Stromal cell of bone marrow (primary cell): ENCODE measurements around the gene RAB27A.
"Not testable (repeated sequence)": the region's sequence is repeated elsewhere in the genome, so short reads cannot be mapped to it uniquely, and the experiment has no call there.

ENCODE experiments used
- DNase-seq: peaks from one replicate; pipeline ENCODE4 v3.0.0-alpha.2; 2012; ENCODE audit warnings: low read depth

The RAB27A gene

DNA sequence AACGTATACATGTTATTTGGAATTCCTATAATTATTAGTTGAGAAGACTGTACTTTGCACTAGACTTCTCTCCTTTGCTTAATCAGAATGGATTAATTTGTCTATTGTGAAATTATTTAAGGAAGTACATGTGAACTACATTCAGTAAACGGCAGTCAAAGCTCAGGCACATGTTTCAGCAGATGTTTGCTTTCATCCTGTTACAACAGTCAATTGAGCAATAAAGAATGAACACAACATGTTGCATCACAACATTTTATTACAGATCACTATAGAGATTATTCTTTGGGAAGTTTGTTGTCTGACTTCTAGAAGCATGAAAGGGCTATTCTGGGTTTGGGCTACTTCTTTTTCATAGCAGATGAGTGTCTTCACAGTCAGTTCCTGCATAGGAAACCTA lies 39.2 kb downstream of the RAB27A start:
- DNase-seq = peak; percentile 55

- DNase-seq = not testable (repeated sequence)
Observed at GRCh38 chr15:55249885-55250284, 39.7 kb downstream of the RAB27A start.

GRCh38 chr15:55248895-55249294 lies 40.7 kb downstream of the RAB27A start:
- DNase-seq = no peak

DNA sequence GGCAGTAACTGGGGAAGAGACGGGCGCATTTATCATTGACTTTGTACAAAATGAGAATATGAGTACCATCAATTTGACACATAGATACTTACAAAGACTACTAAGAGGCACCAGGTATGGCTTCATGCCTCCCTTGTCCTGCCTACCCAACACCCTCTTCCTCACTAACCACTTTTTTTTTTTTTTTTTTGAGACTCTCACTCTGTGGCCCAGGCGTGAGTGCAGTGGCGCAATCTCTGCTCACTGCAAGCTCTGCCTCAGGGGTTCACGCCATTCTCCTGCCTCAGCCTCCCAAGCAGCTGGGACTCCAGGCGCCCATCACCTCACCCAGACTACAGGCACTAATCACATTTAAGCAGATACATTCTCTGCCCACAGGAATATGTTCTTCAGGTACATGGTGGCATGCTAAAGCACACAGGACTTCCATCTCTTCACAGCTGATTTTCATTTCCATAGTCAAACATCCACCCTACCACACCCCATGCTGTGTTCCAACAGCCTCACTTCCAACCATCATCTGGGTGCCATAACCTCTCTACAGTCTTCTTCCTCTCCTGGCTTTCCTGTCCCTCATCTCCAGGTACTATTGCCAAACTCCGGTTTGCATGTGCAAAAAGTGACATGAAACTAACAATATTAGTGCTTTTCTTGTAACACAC lies 41.7 kb downstream of the RAB27A start:
- no peak for DNase-seq

DNA sequence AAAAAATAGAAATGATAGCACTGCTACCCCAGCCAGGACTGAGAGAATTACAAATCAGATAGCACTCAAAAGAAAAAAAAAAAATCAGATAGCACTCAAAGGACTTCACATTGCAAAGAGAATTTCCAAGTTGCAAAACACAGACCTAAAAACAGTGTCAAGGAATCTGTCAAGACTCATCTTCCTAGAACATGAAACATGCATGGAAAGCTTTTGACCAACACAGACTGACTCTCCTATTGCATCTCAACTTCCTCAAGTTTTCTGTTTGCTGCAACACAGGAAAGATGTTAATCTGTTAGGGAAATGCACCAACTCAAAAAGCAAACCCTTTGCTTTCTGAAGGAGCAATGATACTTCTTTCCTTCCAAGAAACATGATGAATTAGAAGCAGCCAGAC lies 42.3 kb downstream of the RAB27A start:
- DNase-seq = no peak

- DNase-seq = no peak
Observed at GRCh38 chr15:55246567-55246966, 43.0 kb downstream of the RAB27A start.

GRCh38 chr15:55245059-55245458 lies 44.6 kb downstream of the RAB27A start:
- DNase-seq = no peak

- DNase-seq = peak; percentile 61
Observed at GRCh38 chr15:55241891-55242290, 47.7 kb downstream of the RAB27A start.

DNA sequence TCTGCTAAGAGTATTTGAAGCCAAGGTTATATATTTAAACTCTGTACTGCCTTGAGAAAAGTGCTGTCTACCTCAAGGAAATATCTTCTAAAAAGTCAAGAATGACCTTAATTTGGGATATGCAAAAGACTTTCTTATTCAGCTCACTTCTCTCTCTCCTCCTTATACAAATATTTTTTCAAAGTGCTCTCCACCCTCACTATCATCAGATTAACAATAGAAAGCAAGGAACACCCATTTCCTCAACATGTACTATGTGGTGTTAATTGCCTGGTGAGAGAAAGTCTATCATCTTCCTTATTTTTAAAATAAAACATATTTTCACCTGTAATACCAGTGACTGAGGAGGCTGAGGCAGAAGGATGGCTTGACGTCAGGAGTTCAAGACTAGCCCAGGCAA lies 48.4 kb downstream of the RAB27A start:
- DNase-seq = no peak

DNA sequence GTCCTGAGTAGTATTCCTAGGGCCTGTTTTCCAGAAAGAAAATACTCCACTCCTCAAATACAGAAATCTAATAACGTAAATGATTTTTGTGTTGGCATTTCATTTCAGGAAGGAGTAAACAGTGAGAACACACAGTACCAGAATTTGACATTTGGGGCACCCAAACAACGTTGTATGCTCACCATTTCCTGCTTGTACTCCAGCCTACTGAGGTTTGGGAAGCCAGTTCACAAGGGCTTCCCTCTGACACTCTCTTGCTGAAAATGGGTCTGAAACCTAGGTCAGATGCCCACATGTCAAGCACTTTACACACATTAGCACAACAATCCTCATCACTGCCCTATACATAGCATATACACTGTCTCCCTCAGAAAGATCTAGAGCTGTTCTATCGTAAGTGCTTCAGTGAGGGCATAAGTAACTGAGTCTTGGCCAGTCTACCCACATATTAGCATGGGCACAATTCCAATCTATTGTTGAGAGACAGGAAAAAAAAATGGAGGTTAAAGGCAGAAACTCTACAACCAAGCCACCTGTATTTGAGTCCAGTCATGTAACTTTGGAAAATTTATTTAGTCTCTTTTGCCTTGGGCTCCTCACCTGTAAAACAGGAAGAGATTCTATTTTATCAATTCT lies 49.4 kb downstream of the RAB27A start:
- no peak for DNase-seq

- DNase-seq = no peak
Observed at GRCh38 chr15:55239440-55240124, 50.0 kb downstream of the RAB27A start.

DNA sequence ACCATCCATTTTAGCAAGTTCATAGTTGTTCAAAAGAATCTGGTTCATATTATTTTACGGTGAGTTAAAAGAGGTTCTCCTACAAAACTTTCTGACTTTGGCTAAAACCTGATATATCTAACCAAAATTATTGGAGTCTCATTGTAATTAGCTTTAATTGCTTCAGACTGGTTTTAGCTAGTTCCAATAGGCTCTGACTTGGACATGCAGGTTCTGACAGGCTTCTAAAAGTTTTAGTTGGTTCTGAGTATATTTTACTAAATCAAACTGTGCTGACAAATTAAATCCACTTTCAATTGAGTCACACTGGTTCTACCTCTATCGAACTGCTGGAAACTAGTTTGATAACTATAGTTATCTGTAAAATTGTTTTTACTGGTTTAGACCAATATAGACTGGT lies 50.7 kb downstream of the RAB27A start:
- DNase-seq = no peak

DNA sequence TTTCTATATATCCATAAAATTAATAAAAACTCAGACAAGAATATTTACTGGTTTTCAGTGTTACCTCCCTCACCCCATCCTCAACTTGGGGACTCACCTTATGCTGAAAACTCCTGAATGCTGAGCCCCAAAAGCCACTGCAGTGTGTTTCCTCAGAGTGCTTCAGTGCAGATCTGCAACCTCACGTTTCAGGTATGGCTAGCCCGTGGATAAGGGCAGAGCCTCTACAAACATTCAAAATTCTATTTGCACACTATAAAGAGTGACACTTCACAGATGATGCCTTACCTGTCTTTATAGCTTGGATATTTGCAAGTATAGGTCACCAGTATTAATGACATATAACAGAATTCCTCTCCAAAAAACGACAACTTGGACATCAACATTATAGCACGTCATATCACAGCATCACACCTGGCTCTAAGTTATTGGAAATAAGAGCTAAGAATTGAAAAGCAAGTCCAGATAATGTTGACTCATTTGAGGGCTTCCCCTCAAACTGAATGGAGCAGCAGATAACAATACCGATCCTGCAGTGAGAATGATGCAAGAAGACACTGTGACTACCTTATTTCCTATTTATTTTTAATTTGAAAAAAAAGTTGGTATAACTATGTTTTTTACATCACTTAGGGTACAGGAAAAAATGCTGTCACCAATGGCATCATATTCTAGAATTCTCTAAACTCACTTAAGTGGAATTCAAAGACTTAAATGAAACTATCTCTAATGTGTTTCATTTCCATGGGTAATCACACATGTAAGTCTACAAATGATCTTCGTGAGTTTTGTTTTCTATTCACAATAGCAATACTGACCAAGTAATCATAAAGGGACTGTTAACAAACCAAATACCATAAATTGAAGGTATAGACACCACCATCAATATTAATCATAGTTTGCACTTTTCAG lies 52.1 kb downstream of the RAB27A start:
- DNase-seq = no peak

DNA sequence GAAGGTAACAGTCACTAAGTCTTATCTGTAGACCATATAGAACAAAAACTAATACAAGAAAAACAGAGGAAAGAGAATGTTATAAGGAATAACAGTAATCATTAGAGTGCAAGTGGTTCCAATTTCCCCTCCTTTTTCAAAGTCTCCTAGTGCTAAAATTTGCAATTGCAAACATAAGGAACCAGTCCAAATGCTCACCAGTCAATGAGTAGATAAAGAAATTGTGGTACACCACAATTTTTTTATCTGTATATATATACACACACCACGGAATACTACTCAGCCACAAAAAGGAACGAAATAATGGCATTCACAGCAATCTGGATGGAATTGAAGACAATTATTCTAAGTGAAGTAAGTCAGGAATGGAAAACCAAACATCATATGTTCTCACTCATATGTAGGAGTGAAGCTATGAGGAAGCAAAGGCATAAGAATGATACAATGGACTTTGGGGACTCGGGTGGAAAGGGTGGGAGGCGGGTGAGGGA lies 54.0 kb downstream of the RAB27A start:
- no peak for DNase-seq

DNA sequence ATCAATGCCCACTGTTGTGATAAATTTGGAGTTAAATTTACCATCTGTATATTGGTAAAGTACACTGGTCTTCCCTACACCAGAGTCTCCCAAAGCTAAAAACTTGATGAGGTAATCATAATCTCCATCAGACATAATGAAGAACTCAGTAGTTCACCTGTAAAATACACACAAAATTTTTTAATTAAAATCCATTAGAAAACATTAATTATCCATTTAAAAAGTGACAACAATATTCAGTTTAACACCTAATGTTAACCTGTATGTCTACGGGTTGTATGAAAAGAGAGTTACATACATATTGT lies 54.9 kb downstream of the RAB27A start:
- no peak for DNase-seq

DNA sequence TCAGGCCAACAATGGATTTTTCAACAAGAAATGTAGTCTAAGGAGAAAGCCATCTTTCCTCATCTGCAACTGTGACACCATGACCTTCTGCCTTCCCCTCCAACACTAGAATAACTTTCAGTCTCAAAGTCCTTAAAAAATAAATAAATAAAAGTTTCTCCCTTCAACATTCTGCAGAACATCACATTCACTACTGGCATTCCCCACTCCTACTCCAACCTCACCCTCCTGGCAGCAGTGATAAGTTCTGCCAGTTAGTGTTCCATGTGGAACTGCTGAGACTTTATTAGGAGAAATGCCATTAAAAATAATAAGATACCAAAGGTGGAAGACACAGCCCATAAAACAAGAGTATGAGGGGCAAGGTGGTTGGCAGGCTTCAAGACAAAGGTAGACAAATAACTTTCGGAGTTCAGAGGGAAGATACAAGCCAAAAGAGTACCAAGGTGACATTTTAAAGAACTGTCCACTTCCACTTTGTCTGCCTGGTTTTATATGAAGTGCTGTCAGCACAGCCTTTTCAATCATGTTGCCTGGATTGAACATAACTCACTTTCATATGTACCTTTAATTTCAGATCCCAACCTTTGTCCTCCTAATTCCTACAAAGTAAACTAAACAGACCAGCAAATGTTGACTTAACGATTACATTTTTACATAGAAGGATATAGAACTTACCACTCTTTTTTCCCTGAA lies 55.4 kb downstream of the RAB27A start:
- no peak for DNase-seq

DNA sequence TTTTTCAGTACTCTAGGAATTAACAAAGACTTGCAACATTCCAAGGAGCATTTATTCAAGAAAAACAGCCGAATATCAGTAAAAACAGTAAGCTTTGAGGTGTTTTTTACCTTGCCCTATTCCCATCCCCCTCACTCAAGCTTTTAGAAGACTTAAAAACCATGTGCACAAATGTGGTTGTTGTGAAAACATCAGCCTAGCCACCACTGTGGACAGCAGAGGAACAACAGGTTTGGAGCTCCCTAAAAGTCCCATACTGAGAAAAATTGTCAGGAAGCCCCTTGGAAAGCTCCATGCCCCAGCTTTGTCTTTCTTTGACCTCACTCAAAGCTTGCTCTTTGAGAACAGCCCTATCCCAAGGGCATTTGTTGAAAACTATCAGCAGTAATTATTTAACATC lies 58.2 kb downstream of the RAB27A start:
- no peak for DNase-seq

DNA sequence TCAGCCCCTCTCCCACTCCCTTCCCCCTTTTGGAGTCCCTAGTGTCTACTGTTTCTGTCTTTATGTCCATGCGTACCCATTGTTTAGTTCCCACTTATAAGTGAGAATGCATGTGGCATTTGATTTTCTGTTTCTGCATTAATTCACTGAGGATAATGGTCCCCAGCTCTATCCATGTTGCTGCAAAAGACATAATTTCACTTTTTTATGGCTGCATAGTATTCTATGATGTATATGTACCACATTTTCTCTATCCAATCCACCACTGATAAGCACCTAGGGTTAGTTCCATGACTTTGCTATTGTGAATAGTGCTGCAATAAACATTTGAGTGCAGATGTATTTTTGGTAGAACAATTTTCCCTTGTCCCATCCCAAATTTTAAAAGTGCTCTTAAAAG lies 58.7 kb downstream of the RAB27A start:
- DNase-seq = no peak

DNA sequence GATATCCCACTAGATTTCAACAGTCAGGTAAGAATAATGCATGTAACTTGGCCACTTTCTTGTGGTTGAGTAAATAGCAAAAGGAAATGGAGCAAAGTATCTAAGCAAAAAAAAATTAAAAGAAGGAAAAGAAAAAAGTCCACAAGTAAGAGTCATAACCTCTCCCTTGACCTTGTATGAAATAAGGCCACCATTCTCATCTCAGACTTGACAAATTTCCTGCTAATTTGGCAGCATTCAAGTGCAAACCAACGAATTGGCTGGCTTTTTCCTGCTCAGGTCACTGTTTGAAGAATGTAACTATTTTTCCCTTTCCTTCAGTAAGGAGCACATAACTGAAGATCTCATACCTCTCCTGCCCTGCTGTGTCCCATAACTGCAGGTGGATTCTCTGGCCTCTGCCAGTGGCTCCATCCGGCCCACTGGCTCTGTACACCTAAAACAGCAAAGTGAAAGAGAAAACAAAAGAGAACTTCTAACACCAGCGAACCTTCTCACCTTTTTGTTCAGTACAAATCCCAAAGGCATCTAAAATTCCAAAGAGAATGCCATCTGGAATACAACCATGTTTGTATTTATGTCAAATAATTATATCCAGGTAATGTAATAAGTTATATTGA lies 59.5 kb downstream of the RAB27A start:
- no peak for DNase-seq

DNA sequence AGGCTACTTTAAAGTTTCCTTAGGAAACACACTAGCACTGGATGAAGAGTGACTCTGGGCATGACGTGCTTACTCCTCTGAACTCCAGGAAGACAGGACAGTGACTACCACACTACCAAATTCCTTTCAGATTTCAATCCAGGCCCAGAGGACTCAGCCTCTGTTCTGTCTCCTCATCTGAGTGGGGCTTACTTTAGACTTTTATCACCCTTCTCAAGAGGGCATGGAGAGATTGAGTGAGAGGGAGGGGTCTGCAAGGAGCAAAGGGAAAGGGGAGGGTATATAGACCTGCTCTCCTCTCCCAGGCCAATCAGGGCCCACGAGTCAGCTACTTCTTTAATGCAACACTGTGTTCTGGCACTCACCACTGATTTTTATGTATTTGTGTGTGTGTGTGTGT lies 63.5 kb downstream of the RAB27A start:
- no peak for DNase-seq

DNA sequence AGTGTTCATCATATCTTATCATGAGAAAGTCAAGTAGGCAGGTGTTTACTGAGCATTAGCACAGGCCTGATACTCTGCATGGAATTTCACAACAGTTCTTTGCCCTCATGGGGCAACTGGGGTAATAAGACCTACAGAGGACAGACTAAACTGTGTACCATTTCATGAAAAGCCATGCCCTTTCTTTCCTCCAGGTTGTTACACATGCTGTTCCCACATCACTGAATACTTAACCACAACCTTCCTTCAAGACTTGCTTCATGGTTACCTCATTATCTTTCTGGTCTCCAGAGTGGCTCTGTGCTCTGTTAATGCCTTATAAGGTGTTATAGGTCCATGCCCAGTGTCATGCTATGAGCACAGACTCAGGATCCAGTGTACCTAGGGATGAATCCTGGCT lies 64.7 kb downstream of the RAB27A start:
- DNase-seq = no peak
